SK-N-MC (cell line): Measurements from ENCODE around the gene PPIL6.

ENCODE experiments used
- EZH2 ChIP-seq: fragments of 200-600 bp; sonication (generic); IDR thresholded peaks from one replicate; pipeline ENCODE4 v1.6.1; 2017; ENCODE audit warnings: antibody characterized with exemption
- FOXP2 ChIP-seq: optimal IDR thresholded peaks from 2 replicates; pipeline ENCODE3; 2011; ENCODE audit warnings: mild to moderate bottlenecking, moderate library complexity; ENCODE audit not compliant: insufficient read depth; ENCODE audit errors: extremely low read length, control extremely low read depth
- POLR2AphosphoS5 ChIP-seq: IDR thresholded peaks from 2 replicates; pipeline ENCODE4 v1.6.1; 2012; ENCODE audit warnings: mild to moderate bottlenecking, low read depth, low read length, borderline replicate concordance

GRCh38 chr6:109382576-109383437 lies 57.6 kb downstream of the PPIL6 start:
- peak; percentile 53 for TF ChIP-seq FOXP2
- no peak for TF ChIP-seq EZH2
- no peak; the same call in none of the 2 replicates for TF ChIP-seq POLR2AphosphoS5
